Activated effector memory CD4-positive, alpha-beta T cell treated with Interleukin-2 at 50 U/mL for 16 hours (primary cell): ENCODE results near the gene ABHD12.

ENCODE experiments used
- DNase-seq: peaks from one replicate; pipeline ENCODE4 v3.0.0-alpha.2; 2020

Gene ABHD12

GRCh38 chr20:25303292-25304024 lies 87.2 kb downstream of the ABHD12 start:
- no peak for DNase-seq

- DNase-seq: no peak
These were observed 88.0 kb downstream of the ABHD12 start for GRCh38 chr20:25302596-25302995.

- no peak for DNase-seq
These were observed 89.2 kb downstream of the ABHD12 start for GRCh38 chr20:25301357-25301920.

GRCh38 chr20:25300496-25301170 lies 90.0 kb downstream of the ABHD12 start:
- no peak for DNase-seq

- no peak for DNase-seq
These were observed 90.8 kb downstream of the ABHD12 start for GRCh38 chr20:25299806-25300205.

- DNase-seq: no peak
These were observed 93.3 kb downstream of the ABHD12 start for GRCh38 chr20:25297141-25297905.

- no peak for DNase-seq
These were observed 94.2 kb downstream of the ABHD12 start for GRCh38 chr20:25296094-25297093.

- DNase-seq: no peak
These were observed 95.1 kb downstream of the ABHD12 start for GRCh38 chr20:25295386-25296093.

- peak; percentile 21 for DNase-seq
These were observed 95.9 kb downstream of the ABHD12 start for GRCh38 chr20:25294459-25295385.

- DNase-seq: no peak
These were observed 96.7 kb downstream of the ABHD12 start for GRCh38 chr20:25293910-25294458.

GRCh38 chr20:25293507-25293906 lies 97.1 kb downstream of the ABHD12 start:
- DNase-seq: no peak

GRCh38 chr20:25292176-25292891 lies 98.3 kb downstream of the ABHD12 start:
- no peak for DNase-seq

- no peak for DNase-seq
These were observed 99.1 kb downstream of the ABHD12 start for GRCh38 chr20:25291432-25292133.

- DNase-seq: no peak
These were observed 99.8 kb downstream of the ABHD12 start for GRCh38 chr20:25290646-25291431.

- no peak for DNase-seq
These were observed 100.6 kb downstream of the ABHD12 start for GRCh38 chr20:25289886-25290597.

- DNase-seq: no peak
These were observed 102.1 kb downstream of the ABHD12 start for GRCh38 chr20:25288291-25289181.
